T-cell (primary cell): ENCODE results near the gene TTC17. TPM values are rescaled to one million over a fixed set of nuclear protein-coding genes. Genes with fewer than 3 reads are reported as not detected.

Source experiments
- ATAC-seq, 4 experiments: fragments of 200-7000 bp in 3 of 4; fragments of 150-1000 bp in 1 of 4; cut with Tn5 transposase; replicated peaks in 1 of 4; 1 replicate in 3 of 4; 2 replicates in 1 of 4; pipeline ENCODE4 v1.10.0; 2021; ENCODE audit warnings: moderate library complexity in 3 of 4, mild to moderate bottlenecking in 2 of 4, moderate number of reproducible peaks in 1 of 4
- CTCF ChIA-PET, 2 donors: fragments of 300-600 bp; sonication (Branson Sonifier 250); formaldehyde crosslinking; loops; one replicate each; lab custom pipeline; 2022; ENCODE audit warnings: antibody characterized with exemption in 2 of 2; lab: Charles Lee
- POLR2A ChIA-PET, 2 donors: fragments of 300-600 bp; sonication (Branson Sonifier 250); formaldehyde crosslinking; loops; one replicate each; lab custom pipeline; 2022; ENCODE audit warnings: antibody characterized with exemption in 2 of 2; lab: Charles Lee
- DNase-seq, 35 experiments: peaks; one replicate each; pipeline versions ENCODE4 v3.0.0 to v3.0.0-alpha.2; 2013 to 2023
- H3K27ac ChIP-seq: one replicate; pipeline ENCODE4 v1.5.1; 2013; ENCODE audit warnings: low read length
- H3K27me3 ChIP-seq, 2 experiments: replicated peaks in 1 of 2; 1 replicate in 1 of 2; 2 replicates in 1 of 2; pipeline versions ENCODE4 v1.6.1 to v1.7.0; 2013; ENCODE audit warnings: low read length in 1 of 2, mixed read lengths in 1 of 2; ENCODE audit not compliant: control insufficient read depth in 2 of 2, insufficient read depth in 2 of 2; ENCODE audit errors: extremely low read depth in 1 of 2
- H3K36me3 ChIP-seq, 2 donors: 1 replicate in 1 of 2; 2 replicates in 1 of 2; pipeline versions ENCODE4 v1.6.1 to v1.7.0; 2013; ENCODE audit warnings: low read length in 1 of 2; ENCODE audit not compliant: control insufficient read depth in 2 of 2, insufficient read depth in 1 of 2; ENCODE audit errors: extremely low read depth in 1 of 2
- H3K4me1 ChIP-seq, 2 experiments: 1 replicate in 1 of 2; 2 replicates in 1 of 2; pipeline versions ENCODE4 v1.6.1 to v1.7.0; 2013; ENCODE audit warnings: low read length in 2 of 2, mixed read lengths in 1 of 2; ENCODE audit not compliant: insufficient read depth in 2 of 2, control insufficient read depth in 1 of 2; ENCODE audit errors: extremely low read depth in 1 of 2
- H3K4me3 ChIP-seq, 2 donors: 1 replicate in 1 of 2; 2 replicates in 1 of 2; pipeline versions ENCODE4 v1.5.1 to v1.7.0; 2013; ENCODE audit warnings: mild to moderate bottlenecking in 2 of 2, low read length in 1 of 2, moderate library complexity in 1 of 2; ENCODE audit not compliant: control insufficient read depth in 1 of 2; ENCODE audit errors: extremely low read depth in 1 of 2
- H3K9me3 ChIP-seq: 2 replicates; pipeline ENCODE4 v1.7.0; 2013
- H3K27ac Mint-ChIP-seq, 2 donors: one replicate each; pipeline ENCODE4 v1.8.0; 2020 to 2021; ENCODE audit warnings: mild to moderate bottlenecking in 2 of 2, mixed read lengths in 2 of 2
- H3K27me3 Mint-ChIP-seq, 2 donors: one replicate each; pipeline ENCODE4 v1.8.0; 2021 to 2022; ENCODE audit warnings: mixed read lengths in 2 of 2
- H3K36me3 Mint-ChIP-seq: one replicate; pipeline ENCODE4 v1.8.0; 2021; ENCODE audit warnings: mixed read lengths
- H3K4me1 Mint-ChIP-seq, 3 donors: one replicate each; pipeline ENCODE4 v1.8.0; 2020 to 2022; ENCODE audit warnings: mixed read lengths in 3 of 3, mild to moderate bottlenecking in 1 of 3
- H3K4me3 Mint-ChIP-seq, 3 donors: one replicate each; pipeline ENCODE4 v1.8.0; 2020 to 2022; ENCODE audit warnings: mild to moderate bottlenecking in 3 of 3, mixed read lengths in 3 of 3, moderate library complexity in 3 of 3
- H3K9me3 Mint-ChIP-seq, 3 donors: one replicate each; pipeline ENCODE4 v1.8.0; 2020 to 2022; ENCODE audit warnings: mixed read lengths in 3 of 3
- WGBS: methylation state at CpG from one replicate; pipeline ENCODE4 v1.1.5; 2013; ENCODE audit warnings: missing lambda C conversion rate; ENCODE audit not compliant: insufficient coverage; 5-methylcytosine and 5-hydroxymethylcytosine counted together
- total RNA-seq, 35 experiments: library from RNA in 6 of 35; stranded (reverse) in 6 of 35; fragments of 120-200 nt in 1 of 35; gene quantifications; one replicate each; pipeline versions ENCODE4 v1.2.1 to v1.2.4 and lab custom pipeline; 2013 to 2026

Gene TTC17
- total RNA-seq, 5 donors from 2014 or later (not counting 1 experiment from before 2014, with no cell fraction given): 72.4 to 123 (median 94.8) TPM

DNA sequence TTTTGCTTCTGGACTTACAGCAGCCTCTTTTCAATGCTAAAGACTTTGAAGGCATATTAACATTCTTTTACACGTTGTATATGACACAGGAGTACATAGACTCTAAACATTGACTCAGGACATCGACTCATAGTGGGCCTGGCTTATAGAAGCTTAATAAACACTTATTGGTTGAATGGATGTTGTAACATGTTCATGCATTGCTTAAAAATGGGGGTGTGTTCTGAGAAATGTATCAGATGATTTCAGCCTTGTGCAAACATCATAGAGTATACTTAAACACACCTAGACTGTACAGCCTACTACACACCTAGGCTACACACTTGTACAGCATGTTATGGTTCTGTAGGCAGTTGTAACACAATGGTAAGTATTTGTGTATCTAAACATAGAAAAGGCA lies 17.9 kb downstream of the TTC17 start:
- ATAC-seq (no peak), DNase-seq (no peak)
- Mint-ChIP-seq H3K9me3 (no peaks in the 10 kb centered on the region), H3K27ac (no peak overlapping the region), H3K4me1 (peaks cover 18 to 31% (median 30%) of the 10 kb centered on the region in 3 donors), H3K36me3 (peaks cover 35% of the 10 kb centered on the region), H3K4me3 (no peak overlapping the region), H3K27me3 (no peaks in the 10 kb centered on the region)
- Histone ChIP-seq H3K27me3 (no peaks in the 10 kb centered on the region), H3K4me3 (no peak overlapping the region), H3K36me3 (peaks cover 0 to 21% of the 10 kb centered on the region in 2 donors), H3K4me1 (no peaks in the 10 kb centered on the region), H3K9me3 (no peaks in the 10 kb centered on the region), H3K27ac (no peak overlapping the region)
- ChIA-PET CTCF (interaction anchor here in 1 of 2 donors (1.0 kb wide), 1 partner anchor 16 kb away, joined by 3 read pairs; no protein-coding TSS in a partner anchor), POLR2A (no interaction called here)
- no CpG with 5 or more reads among the region's 2 CpGs for WGBS

DNA sequence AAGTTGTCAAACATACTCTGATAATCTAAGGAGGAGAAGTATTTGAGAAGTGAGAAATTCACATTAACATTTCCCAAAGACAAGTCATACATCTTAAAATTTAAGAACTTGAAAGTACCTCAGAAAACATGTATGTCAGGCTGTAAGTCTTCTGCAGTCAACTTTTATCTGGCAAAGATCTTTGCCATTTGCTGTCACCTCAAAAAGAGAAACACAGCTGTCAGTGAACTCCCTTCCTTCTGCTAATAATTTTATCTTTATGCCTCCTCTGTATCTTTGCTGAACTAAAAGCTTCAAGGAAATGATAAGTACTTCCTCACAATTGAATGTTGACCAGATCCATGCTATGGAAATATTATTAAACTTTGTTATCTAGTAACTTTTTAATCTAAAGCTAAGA lies 18.7 kb downstream of the TTC17 start:
- POLR2A ChIA-PET: no interaction called here

DNA sequence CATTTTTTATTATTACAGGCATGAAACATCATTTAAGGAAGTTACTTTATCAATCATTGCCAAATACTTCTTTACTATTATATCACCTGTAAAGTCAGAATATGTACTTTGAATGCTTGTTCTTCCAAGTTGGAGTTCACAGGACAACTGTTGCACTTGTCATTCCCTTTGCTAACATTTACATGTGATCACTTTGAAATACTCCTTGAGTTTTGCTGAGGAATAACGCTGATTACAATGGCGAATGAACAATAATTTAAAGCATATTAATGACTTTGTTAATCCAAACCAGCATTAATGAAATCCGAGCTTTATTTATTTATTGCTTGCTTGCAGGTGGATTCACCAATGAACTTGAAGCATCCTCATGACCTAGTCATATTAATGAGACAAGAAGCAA lies 20.2 kb downstream of the TTC17 start:
- Histone ChIP-seq H3K4me3 (no peak overlapping the region), H3K9me3 (no peaks in the 10 kb centered on the region), H3K27ac (no peak overlapping the region), H3K4me1 (no peaks in the 10 kb centered on the region), H3K27me3 (no peaks in the 10 kb centered on the region), H3K36me3 (peaks cover 0 to 17% of the 10 kb centered on the region in 2 donors)
- H3K27me3 Mint-ChIP-seq: no peaks in the 10 kb centered on the region
- no peak overlapping the region for H3K4me3 Mint-ChIP-seq
- DNase-seq (no peak), ATAC-seq (no peak)
- ChIA-PET POLR2A (no interaction called here), CTCF (no interaction called here)
- WGBS: no CpG with 5 or more reads among the region's 3 CpGs
- peaks cover 33% of the 10 kb centered on the region for H3K36me3 Mint-ChIP-seq
- no peak overlapping the region for H3K27ac Mint-ChIP-seq
- peaks cover 24 to 30% (median 28%) of the 10 kb centered on the region in 3 donors for H3K4me1 Mint-ChIP-seq
- no peaks in the 10 kb centered on the region for H3K9me3 Mint-ChIP-seq

More for the DNA sequence above, 18.7 kb downstream of the TTC17 start:
- ATAC-seq (no peak), DNase-seq (no peak)
- no peak overlapping the region for H3K4me3 ChIP-seq
- H3K27ac ChIP-seq: no peak overlapping the region
- CTCF ChIA-PET: interaction anchor here in 1 of 2 donors (0.6 to 1.2 kb wide), 2 partner anchors 18 to 770 kb away, joined by 3 to 5 read pairs; partner anchors contain the start of gene TTC17
- H3K36me3 ChIP-seq: peaks cover 0 to 20% of the 10 kb centered on the region in 2 donors
- H3K4me1 ChIP-seq: no peaks in the 10 kb centered on the region
- H3K27me3 ChIP-seq: no peaks in the 10 kb centered on the region
- Mint-ChIP-seq H3K36me3 (peaks cover 36% of the 10 kb centered on the region), H3K27ac (no peak overlapping the region), H3K4me3 (no peak overlapping the region), H3K27me3 (no peaks in the 10 kb centered on the region), H3K9me3 (no peaks in the 10 kb centered on the region), H3K4me1 (peaks cover 21 to 31% (median 30%) of the 10 kb centered on the region in 3 donors)
- no peaks in the 10 kb centered on the region for H3K9me3 ChIP-seq

DNA sequence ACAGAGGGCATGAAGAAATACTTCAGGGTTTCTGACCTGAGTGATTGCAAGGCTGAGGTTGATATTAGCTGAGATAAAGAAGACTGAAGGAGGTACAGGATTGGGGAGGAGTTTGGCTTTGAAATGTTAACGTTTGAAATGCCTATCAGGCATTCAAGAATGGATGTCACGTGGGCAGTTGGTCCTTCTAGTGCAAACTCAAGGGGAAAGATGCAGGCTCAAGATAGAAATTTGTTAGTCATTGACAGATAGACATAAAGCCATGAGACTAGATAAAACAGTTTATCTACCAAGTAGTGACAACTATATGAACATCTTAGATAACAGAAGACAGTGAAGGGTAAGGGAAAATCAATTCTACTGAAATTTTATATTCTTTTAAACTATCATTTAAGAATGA lies 23.1 kb downstream of the TTC17 start:
- H3K27me3 Mint-ChIP-seq: no peaks in the 10 kb centered on the region
- Histone ChIP-seq H3K9me3 (no peaks in the 10 kb centered on the region), H3K27ac (no peak overlapping the region), H3K4me3 (no peak overlapping the region), H3K4me1 (no peaks in the 10 kb centered on the region), H3K36me3 (peaks cover 5 to 14% of the 10 kb centered on the region in 2 donors), H3K27me3 (no peaks in the 10 kb centered on the region)
- CTCF ChIA-PET: no interaction called here
- POLR2A ChIA-PET: no interaction called here
- H3K4me3 Mint-ChIP-seq: no peak overlapping the region
- DNase-seq (no peak), ATAC-seq (no peak)
- peaks cover 29% of the 10 kb centered on the region for H3K36me3 Mint-ChIP-seq
- WGBS: 83% methylated on average over 1 of the region's 2 CpGs
- H3K9me3 Mint-ChIP-seq: no peaks in the 10 kb centered on the region
- H3K4me1 Mint-ChIP-seq: peaks cover 12 to 16% (median 13%) of the 10 kb centered on the region in 3 donors
- H3K27ac Mint-ChIP-seq: no peak overlapping the region

DNA sequence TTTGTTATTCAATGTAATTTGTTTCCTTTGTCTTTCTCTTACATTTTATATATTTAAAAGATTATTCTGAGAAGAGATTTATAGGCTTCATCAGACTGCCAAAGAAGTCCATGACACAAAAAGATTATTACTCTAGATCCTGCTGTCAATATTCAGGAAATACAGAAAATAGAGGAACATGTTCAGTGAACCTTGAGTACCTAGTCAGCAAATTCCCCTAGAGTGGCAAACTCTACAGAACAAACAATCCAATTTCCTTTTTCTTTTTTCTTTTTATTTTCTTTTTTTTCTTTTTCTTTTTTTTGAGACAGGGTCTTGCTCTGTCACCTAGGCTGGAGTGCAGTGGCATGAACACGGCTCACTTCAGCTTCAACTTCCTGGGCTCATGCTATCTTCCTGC lies 23.9 kb downstream of the TTC17 start:
- WGBS: 88% methylated on average over 1 of the region's 1 CpG

DNA sequence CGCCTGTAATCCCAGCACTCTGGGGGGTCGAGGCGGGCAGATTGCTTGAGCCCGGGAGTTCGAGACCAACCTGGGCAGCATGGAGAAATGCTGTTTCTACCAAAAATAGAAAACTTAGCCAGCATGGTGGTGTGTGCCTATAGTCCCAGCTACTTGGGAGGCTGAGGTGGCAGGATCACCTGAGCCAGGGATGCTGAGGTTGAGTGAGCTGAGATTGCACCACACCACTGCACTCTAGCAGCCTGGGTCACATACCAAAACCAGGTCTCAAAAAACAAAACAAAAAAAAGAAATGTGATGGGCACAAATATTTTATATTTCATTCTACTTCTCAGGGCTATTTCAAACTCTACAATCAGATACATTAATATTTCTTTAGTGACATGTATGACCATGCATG lies 25.7 kb downstream of the TTC17 start:
- H3K4me1 ChIP-seq: no peaks in the 10 kb centered on the region
- no peak for DNase-seq

More for the DNA sequence above, 23.9 kb downstream of the TTC17 start:
- Histone ChIP-seq H3K4me3 (no peak overlapping the region), H3K9me3 (no peaks in the 10 kb centered on the region), H3K36me3 (peaks cover 9 to 21% of the 10 kb centered on the region in 2 donors), H3K27ac (no peak overlapping the region), H3K27me3 (no peaks in the 10 kb centered on the region), H3K4me1 (no peaks in the 10 kb centered on the region)
- CTCF ChIA-PET: no interaction called here
- Mint-ChIP-seq H3K9me3 (no peaks in the 10 kb centered on the region), H3K4me3 (no peak overlapping the region), H3K4me1 (peaks cover 7 to 16% (median 8%) of the 10 kb centered on the region in 3 donors), H3K27me3 (no peaks in the 10 kb centered on the region), H3K27ac (no peak overlapping the region), H3K36me3 (peaks cover 24% of the 10 kb centered on the region)
- no peak for ATAC-seq
- DNase-seq: no peak
- POLR2A ChIA-PET: no interaction called here

More for the DNA sequence above, 25.7 kb downstream of the TTC17 start:
- no peaks in the 10 kb centered on the region for H3K27me3 Mint-ChIP-seq
- H3K4me1 Mint-ChIP-seq: peaks cover 0 to 10% (median 2%) of the 10 kb centered on the region in 3 donors
- Histone ChIP-seq H3K36me3 (peaks cover 9 to 24% of the 10 kb centered on the region in 2 donors), H3K9me3 (no peaks in the 10 kb centered on the region), H3K27me3 (no peaks in the 10 kb centered on the region), H3K27ac (no peak overlapping the region), H3K4me3 (no peak overlapping the region)
- ChIA-PET POLR2A (no interaction called here), CTCF (interaction anchor here in 1 of 2 donors (1.1 kb wide), 1 partner anchor 17 kb away, joined by 3 read pairs; no protein-coding TSS in a partner anchor)
- peaks cover 22% of the 10 kb centered on the region for H3K36me3 Mint-ChIP-seq
- 100% methylated on average over 3 of the region's 5 CpGs for WGBS
- no peak overlapping the region for H3K4me3 Mint-ChIP-seq
- ATAC-seq: no peak
- no peaks in the 10 kb centered on the region for H3K9me3 Mint-ChIP-seq
- no peak overlapping the region for H3K27ac Mint-ChIP-seq
